ENCODE measurements around the gene GNPTAB. TPM values are rescaled to one million over a fixed set of nuclear protein-coding genes. Genes with fewer than 3 reads are reported as not detected.
A peak's percentile ranks its signal among the peaks of the same experiment; 100 is the strongest.
"Not testable (repeated sequence)": the region's sequence is repeated elsewhere in the genome, so short reads cannot be mapped to it uniquely, and the experiment has no call there.

Gene GNPTAB
- total and polyA plus RNA-seq, 2 of the 13 experiments (the other 11 are each of a cell fraction or from before 2014, with no cell fraction given) = 13.6 to 19.4 TPM

GRCh38 chr12:101819467-101819866, 11.3 kb downstream of the GNPTAB start (continued):
- TF ChIP-seq, protein P1, sequence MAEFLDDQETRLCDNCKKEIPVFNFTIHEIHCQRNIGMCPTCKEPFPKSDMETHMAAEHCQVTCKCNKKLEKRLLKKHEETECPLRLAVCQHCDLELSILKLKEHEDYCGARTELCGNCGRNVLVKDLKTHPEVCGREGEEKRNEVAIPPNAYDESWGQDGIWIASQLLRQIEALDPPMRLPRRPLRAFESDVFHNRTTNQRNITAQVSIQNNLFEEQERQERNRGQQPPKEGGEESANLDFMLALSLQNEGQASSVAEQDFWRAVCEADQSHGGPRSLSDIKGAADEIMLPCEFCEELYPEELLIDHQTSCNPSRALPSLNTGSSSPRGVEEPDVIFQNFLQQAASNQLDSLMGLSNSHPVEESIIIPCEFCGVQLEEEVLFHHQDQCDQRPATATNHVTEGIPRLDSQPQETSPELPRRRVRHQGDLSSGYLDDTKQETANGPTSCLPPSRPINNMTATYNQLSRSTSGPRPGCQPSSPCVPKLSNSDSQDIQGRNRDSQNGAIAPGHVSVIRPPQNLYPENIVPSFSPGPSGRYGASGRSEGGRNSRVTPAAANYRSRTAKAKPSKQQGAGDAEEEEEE (CRISPR knock-in tag; IDR thresholded peaks at IDR 0.05; ENCODE audit: borderline replicate concordance) = no peak
- TF ChIP-seq HOXA9 (CRISPR knock-in tag; IDR thresholded peaks at IDR 0.05; ENCODE audit: borderline replicate concordance) (no peak), ZNF232 (CRISPR knock-in tag; IDR thresholded peaks at IDR 0.05; ENCODE audit: borderline replicate concordance) (no peak), NCOR1 (IDR thresholded peaks at IDR 0.05; ENCODE audit: borderline replicate concordance, low read length) (no peak), SAP130 (CRISPR knock-in tag; IDR thresholded peaks at IDR 0.05; ENCODE audit: low read depth) (no peak)
- TF ChIP-seq, protein P2, sequence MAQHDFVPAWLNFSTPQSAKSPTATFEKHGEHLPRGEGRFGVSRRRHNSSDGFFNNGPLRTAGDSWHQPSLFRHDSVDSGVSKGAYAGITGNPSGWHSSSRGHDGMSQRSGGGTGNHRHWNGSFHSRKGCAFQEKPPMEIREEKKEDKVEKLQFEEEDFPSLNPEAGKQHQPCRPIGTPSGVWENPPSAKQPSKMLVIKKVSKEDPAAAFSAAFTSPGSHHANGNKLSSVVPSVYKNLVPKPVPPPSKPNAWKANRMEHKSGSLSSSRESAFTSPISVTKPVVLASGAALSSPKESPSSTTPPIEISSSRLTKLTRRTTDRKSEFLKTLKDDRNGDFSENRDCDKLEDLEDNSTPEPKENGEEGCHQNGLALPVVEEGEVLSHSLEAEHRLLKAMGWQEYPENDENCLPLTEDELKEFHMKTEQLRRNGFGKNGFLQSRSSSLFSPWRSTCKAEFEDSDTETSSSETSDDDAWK (CRISPR knock-in tag; IDR thresholded peaks at IDR 0.05) = no peak

- H4K20me1 ChIP-seq (ENCODE audit: insufficient read depth, low read length); intact Hi-C loops (cut with micrococcal nuclease; ENCODE audit: unreplicated experiment); H3K4me3 ChIP-seq (replicated peaks in 1 of 3; ENCODE audit: insufficient read depth in 1 of 3, low read depth in 2 of 3, low read length in 3 of 3); POLR2A ChIA-PET; H3K9ac ChIP-seq (ENCODE audit: insufficient read depth, low read depth, low read length); H3K27ac ChIP-seq (ENCODE audit: extremely low read length, insufficient read depth, low read length); H3K4me2 ChIP-seq (ENCODE audit: low read depth, low read length); in situ Hi-C loops (cut with HindIII; ENCODE audit: extremely low pct_ligation_motif_present, low pct_unique_long_range_greater_than_20kb); FAIRE-seq; BruUV-seq (replicated peaks); H2AFZ ChIP-seq (ENCODE audit: low read length); H3K36me3 ChIP-seq (replicated peaks in 1 of 2; ENCODE audit: control insufficient read depth in 1 of 2, insufficient read depth in 2 of 2, low read length in 2 of 2); DNase-seq (ENCODE audit: low spot score); H3K9me3 ChIP-seq (ENCODE audit: low read length); H3K27me3 ChIP-seq (ENCODE audit: control insufficient read depth in 1 of 2, insufficient read depth in 2 of 2, low read length in 2 of 2); CTCF ChIA-PET (ENCODE audit: low intra/inter-chr PET ratio, low total read pairs); H3K79me2 ChIP-seq (ENCODE audit: insufficient read depth, low read length); H3K4me1 ChIP-seq (ENCODE audit: insufficient read depth, low read length); ATAC-seq: not testable (repeated sequence)
- TF ChIP-seq ZNF431 (CRISPR knock-in tag; IDR thresholded peaks at IDR 0.05; ENCODE audit: borderline replicate concordance, low read depth) = peak; percentile 84; the same call in 1 of the 2 replicates
- WGBS (ENCODE audit: low lambda C conversion rate) = 94% methylated on average over 4 of the region's 4 CpGs
Observed at GRCh38 chr12:101818689-101819088, 12.1 kb downstream of the GNPTAB start.
